ENCODE data around the gene SLCO4A1.

SLCO4A1 gene

GRCh38 chr20:62688083-62688482 lies 45.8 kb downstream of the SLCO4A1 start:
- no peak for DNase-seq

GRCh38 chr20:62688855-62689460 lies 46.7 kb downstream of the SLCO4A1 start:
- DNase-seq: no peak

GRCh38 chr20:62689861-62690260 lies 47.6 kb downstream of the SLCO4A1 start:
- no peak for DNase-seq

- DNase-seq: no peak
Observed at GRCh38 chr20:62690261-62690820, 48.0 kb downstream of the SLCO4A1 start.

GRCh38 chr20:62691487-62691886 lies 49.2 kb downstream of the SLCO4A1 start:
- DNase-seq: no peak

GRCh38 chr20:62692176-62692575 lies 49.9 kb downstream of the SLCO4A1 start:
- DNase-seq: no peak

- DNase-seq: no peak
Observed at GRCh38 chr20:62692801-62693523, 50.7 kb downstream of the SLCO4A1 start.

- DNase-seq: no peak
Observed at GRCh38 chr20:62693524-62693922, 51.2 kb downstream of the SLCO4A1 start.

- DNase-seq: no peak
Observed at GRCh38 chr20:62694106-62694505, 51.8 kb downstream of the SLCO4A1 start.

GRCh38 chr20:62694868-62695267 lies 52.6 kb downstream of the SLCO4A1 start:
- no peak for DNase-seq

- no peak for DNase-seq
Observed at GRCh38 chr20:62695448-62696414, 53.4 kb downstream of the SLCO4A1 start.

GRCh38 chr20:62696434-62696957 lies 54.2 kb downstream of the SLCO4A1 start:
- DNase-seq: no peak

- DNase-seq: no peak
Observed at GRCh38 chr20:62696989-62697388, 54.7 kb downstream of the SLCO4A1 start.

- no peak for DNase-seq
Observed at GRCh38 chr20:62697468-62697912, 55.2 kb downstream of the SLCO4A1 start.

- DNase-seq: no peak
Observed at GRCh38 chr20:62698231-62698630, 55.9 kb downstream of the SLCO4A1 start.

- DNase-seq: no peak
Observed at GRCh38 chr20:62699296-62699695, 57.0 kb downstream of the SLCO4A1 start.

- DNase-seq: no peak
Observed at GRCh38 chr20:62699741-62700140, 57.4 kb downstream of the SLCO4A1 start.

- no peak for DNase-seq
Observed at GRCh38 chr20:62700261-62700930, 58.1 kb downstream of the SLCO4A1 start.

GRCh38 chr20:62701161-62702012 lies 59.1 kb downstream of the SLCO4A1 start:
- no peak for DNase-seq

- no peak for DNase-seq
Observed at GRCh38 chr20:62702013-62702300, 59.7 kb downstream of the SLCO4A1 start.
